GM21515 (cell line): ENCODE measurements around the gene RAP1GAP2.
"Not testable (repeated sequence)": the region's sequence is repeated elsewhere in the genome, so short reads cannot be mapped to it uniquely, and the experiment has no call there.

Experiments
- ATAC-seq: cut with Tn5 transposase; IDR thresholded peaks from one replicate; pipeline ENCODE4 v1.9.1; 2021; ENCODE audit not compliant: unreplicated experiment

The RAP1GAP2 gene

DNA sequence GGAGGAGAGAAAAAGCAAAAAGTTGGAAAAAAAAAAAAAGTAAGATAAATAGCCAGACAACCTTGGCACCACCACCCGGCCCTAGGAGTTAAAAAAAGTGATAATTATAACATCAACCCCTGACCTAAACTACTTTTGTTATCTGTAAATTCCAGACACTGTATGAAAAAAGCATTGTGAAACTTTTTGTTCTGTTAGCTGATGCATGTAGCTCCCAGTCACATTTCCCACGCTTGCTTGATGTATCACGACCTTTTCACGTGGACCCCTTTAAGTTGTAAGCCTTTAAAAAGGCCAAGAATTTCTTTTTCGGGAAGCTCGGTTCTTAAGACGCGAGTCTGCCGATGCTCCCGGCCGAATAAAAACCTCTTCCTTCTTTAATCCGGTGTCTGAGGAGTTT is 10.9 kb upstream of the RAP1GAP2 start:
- not testable (repeated sequence) for ATAC-seq

DNA sequence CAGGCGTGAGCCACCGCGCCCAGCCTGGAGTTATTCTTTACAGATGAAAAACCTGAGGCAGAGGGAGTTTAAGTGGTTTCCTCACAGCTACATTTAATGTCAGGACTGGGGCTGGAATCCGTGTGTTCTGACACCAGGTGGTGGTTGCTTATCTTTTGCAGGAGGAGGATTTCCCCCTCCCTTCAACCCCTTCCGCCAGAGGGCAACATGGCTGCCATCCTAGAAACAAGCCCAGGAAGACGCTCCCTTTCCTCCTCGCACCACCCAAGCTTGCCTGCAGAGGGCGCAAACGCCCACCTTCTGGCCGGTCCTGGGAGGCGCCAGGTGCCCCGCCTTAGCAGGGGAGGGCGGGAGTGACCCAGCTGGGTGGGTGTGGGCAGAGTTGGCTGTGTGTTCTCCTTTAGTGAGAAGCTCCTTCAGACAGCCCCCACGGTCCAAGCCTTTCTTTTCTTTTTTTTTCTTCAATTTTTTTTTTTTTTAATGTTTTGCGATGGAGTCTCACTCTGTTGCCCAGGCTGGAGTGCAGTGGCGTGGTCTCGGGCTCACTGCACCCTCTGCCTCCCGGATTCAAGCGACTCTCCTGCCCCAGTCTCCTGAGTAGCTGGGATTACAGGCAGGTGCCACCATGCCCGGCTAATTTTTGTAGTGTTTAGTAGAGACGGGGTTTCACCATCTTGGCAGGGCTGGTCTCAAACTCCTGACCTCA is 9.9 kb upstream of the RAP1GAP2 start:
- ATAC-seq: peak; percentile 74

DNA sequence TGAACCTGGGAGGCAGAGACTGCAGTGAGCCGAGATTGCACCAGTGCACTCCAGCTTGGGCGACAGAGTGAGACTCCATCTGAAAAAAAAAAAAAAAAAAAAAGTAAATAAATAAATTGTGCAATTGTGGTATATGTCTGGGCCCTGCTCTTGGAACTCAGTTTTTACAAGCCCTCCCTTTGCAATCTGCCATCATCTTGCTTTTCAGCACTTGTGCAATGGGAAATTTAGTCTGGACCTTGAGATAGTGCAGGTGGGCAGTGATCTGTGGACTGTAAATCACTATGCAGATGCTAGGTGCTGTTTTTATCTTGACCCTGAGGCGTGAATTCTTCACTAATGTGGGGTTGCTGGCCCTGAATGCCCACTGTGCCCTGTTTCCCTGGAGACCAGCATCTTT is 6.5 kb upstream of the RAP1GAP2 start:
- no peak for ATAC-seq

DNA sequence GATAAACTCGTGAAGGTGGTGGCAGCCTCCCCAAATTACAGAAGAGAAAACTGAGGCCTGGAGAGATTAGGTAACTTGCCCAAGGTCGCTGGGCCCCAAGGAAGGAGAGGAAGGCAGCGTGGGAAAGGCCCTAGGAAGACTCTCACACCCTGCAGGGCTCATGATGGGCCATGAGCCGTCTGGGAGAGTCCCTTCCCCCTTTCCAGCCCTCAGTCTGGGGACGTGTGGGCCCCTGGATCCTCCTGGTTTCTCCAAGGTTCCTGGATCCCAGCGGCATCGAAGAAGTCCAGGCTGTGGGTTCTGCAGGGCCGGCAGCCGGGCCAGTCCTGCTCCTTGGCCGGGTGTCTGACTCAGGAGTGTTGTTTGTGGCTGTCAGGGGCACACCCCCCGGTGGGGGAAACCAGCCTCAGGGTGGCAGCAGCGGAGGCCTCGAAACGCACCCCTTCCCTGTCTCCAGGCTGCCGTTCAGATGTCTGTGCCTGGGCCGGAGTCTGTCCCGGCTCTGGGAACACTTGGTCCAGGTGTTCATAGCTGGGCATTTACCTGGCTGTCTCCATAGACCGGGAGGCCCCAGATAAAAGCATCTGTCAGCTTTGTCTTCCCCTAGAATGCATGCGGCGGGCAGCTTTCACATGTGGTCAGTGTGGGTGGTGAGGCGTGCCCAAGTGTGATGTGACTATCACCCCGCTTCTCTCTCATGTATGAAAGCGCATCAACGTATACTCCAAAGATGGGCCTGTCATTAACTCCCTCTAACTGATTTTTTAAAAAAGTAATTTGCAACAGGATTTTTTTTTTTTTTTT is 3.7 kb upstream of the RAP1GAP2 start:
- no peak for ATAC-seq

DNA sequence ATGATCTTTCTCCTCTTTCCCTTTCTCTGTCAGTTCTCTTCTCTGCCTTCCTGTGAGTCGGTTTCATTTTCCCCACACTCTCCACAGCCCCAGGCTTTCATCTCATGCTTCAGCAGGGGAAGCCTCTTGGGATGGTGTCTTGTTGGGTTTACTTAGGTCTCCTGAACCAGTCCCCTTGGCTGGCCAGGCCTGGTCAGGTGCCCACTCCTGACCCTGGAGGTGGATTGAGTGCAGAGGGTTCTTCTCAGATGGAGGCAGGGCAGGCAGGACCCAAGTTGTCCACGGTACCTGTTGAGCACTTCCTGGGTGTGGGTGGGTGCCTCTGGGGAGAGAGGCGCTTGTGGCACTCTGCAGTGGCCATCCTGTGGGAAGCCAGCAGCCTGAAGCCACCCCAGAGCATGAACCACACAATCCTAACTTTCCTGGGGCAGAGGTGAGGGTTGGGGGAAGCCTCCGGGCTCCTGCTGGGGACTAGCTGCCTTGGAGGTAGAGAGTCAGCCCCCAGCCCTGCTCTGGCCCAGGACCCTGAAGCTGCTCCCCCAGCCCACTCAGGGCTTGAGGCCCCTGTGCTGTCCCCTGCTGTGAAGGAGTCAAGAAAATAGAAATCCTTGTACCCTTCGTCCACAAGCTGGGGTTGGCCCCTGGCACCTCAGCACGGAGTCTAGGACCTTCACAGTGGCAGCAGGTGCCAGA is 2.0 kb upstream of the RAP1GAP2 start:
- no peak for ATAC-seq

DNA sequence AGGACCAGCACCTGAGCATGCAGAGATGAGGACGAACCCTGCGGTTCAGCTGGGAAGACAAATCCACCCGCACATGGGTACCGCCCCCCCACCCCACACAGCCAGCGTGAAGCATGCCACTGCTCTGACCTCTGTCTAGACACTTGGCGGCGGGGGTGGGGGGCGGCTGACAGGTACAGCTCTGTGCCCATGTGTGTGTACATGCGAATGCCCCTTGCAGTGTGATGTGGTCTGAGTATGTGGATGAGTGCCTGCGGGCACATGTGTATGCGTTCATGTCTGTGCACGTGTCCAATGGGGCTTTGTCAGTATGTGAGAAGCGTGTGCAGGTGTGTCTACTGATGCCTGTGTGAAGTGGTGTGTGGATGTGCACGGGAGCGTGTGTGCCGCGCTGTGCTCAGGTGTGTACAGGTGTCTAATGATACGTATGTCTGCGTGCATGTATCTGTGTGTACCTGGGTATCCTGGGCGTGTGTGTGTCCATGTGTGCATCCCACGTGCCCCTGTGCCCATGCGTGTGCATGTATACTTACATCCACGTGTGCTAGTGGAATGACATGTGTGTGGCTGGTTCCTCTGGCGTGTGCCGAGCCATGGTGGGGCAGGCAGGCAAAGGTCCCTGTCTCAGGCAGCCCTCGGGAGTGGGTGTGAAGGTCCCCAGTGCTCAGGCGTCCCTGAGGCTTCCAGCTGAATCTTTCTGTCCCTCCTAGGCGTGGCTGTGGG is 636 bp upstream of the RAP1GAP2 start:
- ATAC-seq: no peak

DNA sequence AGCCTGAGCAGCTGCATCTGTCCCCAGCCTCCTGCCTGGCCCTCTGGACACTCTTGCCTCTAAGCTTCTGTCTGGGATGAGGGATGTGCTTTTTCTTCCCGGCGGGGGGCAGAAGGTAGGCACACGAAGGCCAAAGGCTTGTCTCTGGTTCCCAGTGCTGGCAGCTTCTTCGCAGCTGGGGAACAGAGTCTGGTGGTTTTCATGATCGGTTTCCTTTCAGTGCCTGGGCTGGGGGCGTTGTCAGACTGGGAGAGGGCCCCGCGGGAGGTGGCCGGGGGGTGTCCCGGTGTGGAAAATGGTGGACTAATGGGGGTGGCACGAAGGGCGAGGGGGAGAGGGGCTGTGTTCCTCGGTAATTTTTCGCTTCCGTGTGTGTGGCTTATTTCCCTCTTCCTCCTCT is 988 bp downstream of the RAP1GAP2 start:
- no peak for ATAC-seq

DNA sequence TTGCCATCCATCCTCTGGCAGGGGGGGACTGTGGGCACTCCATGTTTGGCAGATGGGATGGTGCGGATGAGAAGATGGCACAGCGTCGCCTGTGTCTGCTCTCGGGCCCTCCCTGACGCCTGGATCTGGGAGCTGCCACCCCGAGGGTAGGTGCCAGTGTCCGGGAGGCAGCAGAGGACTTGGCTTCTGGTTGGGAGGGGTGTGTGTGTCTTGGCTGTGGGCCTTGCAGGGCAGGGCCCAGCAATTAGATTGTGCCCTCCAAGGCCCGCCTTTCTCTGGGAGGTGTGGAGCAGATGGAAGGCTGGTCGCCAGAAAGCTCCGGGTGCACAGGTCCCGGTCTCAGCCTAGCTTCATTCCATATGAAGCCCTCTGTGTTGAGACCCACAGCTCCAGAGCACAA is 1.4 kb downstream of the RAP1GAP2 start:
- ATAC-seq: no peak

DNA sequence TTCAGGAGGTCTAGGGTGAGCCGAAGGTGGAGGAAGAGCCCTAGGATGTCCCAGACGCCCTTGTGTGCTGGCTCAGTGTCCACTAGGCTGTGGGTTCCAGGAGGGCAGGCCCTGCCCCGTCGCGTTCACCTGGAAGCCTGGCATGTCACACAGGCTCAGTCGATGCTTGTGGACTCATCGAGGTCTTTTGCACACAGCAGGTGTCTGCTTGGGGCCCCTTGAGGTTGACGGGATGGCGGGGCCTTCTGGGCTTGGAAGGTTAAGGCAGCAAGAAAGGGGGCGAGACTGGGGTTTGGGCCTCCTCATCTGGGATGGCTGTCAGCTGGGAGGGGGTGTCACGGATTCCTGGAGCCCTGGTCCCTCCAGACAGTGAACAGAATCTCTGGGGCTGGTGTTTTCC is 1.9 kb downstream of the RAP1GAP2 start:
- ATAC-seq: no peak

DNA sequence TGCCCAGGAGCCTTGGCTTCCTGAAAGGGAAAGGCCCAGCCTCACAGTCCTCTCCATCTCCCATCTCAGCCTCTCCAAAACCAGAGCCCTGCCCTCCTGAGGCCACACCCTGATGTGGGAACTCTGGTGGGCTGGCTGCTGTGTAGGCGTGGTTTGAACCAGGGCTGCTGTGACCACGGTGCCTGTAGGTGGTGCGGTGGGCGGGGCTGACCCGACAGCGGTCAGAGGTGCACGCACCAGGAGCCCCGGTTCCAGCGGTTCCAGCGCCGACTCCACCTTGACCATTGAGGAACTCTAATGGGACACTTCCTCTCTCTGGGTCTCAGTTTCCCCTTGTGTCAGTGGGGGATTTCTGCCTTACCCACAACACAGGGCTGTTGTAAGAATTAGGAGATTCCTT is 2.4 kb downstream of the RAP1GAP2 start:
- no peak for ATAC-seq

DNA sequence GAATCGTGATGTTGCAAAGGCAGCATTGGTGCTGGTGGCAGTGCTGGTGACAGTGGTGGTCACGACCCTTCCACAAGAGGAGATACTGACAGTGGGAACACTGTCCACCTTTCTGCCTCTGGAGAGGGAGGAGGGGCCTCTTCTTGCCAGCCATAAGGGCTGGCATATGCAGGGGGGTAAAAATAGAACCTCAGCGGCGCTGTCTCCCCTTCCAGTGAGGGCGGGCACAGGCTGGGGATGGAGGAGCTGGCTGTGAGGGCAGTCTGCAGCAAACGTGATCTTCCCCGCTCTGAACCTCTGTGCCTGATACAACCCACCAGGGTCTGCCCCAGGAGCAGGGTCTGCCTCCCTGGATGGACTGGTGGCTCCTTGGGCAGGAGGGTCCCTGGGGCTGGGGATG is 3.4 kb downstream of the RAP1GAP2 start:
- no peak for ATAC-seq

DNA sequence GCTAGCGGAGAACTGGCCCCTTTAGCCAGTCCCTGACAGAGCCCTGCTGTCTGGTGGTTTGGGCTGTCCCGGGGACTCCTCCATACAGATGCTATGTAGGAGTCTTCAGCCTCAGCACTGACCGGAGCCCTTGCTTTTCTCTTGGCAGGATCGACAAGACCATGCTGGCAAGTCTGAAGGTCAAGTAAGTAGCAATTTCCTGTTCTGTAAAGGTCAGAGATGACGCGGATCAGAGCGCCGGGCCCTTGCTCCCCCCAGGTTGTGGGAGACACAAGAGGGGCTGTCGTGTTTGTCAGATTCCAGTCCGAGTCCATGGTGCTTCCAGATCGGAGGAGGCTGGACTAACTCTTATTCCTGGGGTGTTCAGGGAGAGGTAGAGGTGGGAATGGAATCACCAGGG is 4.1 kb downstream of the RAP1GAP2 start:
- ATAC-seq: no peak

DNA sequence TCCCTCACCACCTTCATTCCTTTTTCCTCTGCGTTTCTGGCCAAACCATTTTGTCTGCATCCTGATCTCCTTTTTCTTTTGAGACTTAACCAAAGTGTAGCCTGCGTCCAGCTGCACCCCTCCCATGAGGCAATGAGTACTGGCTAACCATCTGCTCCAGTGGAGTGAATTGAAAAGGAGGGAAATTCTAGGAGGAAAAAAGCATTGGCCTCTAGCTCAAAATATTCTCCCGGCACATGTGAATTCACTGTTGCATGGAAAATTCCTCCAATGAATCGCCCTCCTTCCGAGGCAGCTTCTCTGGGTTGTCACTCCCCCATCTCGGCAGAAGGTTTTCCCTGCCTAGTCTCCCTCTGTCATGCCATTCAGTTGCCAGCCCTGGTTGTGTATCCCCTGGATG is 5.6 kb downstream of the RAP1GAP2 start:
- no peak for ATAC-seq

DNA sequence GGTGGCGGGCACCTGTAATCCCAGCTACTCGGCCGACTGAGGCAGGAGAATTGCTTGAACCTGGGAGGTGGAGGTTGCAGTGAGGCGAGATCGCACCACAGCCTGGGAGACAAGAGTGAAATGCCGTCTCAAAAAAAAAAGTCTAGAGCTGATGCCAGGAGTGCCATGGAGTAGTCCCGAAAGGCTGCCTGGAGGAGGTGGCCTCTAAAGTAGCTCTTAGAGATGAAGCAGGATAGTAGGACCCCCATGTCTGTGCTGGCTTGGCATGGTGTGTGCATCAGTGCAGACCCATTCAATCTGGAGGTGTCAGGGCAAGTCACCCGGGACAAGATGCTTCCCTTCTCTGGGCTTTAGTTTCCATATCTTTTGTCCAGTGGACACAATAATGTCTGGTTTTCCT is 6.3 kb downstream of the RAP1GAP2 start:
- ATAC-seq: no peak

DNA sequence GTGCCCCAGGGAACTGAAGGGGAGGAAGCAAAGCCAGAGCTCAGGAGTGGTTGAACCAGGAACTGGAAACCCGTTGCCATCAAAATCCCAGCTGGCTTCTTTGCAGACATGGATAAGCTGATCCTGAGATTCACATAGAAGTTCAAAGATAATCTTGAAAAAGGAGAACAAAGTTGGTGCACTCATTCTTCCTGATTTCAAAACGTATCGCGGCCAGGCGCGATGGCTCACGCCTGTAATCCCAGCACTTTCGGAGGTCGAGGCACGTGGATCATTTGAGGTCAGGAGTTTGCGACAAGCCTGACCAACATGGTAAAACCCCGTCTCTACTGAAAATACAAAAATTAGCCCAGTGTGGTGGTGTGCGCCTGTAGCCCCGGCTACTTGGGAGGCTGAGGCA is 7.1 kb downstream of the RAP1GAP2 start:
- no peak for ATAC-seq

DNA sequence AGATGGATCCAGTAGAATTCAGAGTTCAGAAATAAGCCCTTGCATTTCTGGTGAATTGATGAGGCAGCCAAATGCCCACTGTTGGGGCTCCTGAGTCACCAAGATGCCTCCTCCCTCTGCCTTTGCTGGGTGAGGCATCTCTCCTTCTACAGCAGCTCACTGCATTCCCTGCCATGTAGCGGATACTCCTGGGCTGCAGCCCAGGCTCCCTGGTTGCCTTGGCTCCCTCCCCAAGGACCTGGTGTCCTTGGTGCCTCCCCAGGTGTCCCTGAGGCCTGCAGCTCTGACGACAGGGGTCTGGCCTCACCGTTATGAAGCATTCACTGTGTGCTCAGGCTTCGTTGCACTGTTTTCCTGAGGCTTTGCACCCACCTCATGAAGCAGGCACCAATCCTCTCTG is 7.7 kb downstream of the RAP1GAP2 start:
- no peak for ATAC-seq

DNA sequence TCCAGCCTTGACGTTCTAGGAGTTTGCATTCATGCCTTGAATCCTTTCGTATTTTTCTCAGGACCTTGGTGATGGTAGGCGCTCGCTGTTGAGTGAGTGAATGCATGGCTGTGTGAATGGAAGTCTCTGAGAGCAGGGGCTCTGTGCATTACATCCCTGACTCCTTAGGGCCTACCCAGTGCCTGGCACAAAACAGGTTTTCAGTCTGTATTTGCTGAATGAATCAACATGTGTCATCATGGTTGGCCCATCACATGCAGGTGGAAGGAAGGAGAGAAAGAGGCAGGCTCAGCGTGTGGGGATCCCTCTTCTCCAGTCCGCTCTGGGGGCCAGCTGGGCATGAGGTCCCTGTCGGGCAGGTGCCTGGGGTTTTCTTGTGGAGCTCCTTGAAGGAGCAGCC is 8.7 kb downstream of the RAP1GAP2 start:
- ATAC-seq: no peak

DNA sequence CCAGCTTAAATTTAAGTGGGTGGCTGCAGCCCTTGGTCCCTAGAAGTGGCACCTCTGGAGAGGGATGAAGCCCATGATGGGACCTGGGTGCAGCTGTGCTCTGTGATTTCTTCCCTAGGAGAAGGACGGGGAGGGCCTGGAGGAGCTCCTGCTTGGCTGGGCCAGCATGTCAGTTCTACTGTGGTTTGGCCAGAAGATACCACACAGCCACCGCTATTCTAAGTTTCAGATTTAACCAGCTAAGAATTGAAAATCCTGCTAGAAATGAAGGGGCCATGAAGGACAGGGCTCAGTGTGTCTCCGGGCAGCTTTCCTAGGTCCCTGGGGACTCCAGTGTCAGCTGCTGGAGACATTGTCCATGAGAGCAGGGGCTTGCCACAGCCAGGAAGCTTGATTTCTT is 9.7 kb downstream of the RAP1GAP2 start:
- ATAC-seq: no peak

DNA sequence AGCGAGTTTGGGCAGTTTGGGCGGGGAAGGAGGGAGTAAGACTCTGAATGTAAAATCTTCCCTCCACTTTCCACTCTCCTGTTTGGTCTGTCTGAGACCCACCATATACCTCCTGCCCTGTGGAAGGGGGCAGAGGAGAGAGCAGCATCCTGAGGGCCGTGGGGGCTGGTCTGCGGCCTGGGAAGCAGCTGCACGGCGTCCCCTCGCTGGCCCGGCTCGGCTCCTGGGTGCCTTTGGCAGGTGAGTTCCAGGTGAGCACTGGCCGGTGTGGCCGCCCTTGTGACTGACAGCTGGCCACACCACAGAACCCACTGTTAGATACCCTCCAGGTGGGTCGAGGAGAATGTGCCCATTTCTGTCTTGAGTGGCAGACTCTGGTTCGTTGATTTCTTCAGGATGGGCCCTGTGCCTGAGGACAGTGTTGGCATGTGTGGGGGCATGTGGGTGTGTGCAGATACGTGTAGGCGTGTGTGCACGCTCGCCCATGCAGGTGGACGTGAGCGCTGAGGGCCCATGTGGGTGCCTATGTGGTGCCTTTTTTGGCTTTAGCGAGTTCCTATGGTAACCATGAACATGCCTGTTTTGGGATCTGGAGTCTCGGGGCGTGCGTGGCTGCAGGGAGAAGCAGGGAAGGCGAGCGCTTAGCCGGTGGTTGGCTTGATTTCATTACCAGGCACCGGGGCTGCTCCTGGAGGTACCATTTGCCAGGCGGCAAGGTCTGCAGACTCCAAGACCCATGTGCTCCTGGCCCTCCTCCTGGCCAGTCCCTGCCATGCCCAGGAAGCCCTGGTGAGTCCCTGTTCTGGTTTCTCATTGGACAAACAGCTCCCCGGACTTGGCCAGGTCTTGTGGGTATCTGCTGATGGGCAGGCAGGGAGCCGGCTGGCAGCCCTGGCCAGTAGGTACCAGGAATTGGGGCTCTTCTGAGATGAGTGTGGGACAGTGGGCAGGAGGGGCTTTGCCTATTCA is 12.4 kb downstream of the RAP1GAP2 start:
- no peak for ATAC-seq

DNA sequence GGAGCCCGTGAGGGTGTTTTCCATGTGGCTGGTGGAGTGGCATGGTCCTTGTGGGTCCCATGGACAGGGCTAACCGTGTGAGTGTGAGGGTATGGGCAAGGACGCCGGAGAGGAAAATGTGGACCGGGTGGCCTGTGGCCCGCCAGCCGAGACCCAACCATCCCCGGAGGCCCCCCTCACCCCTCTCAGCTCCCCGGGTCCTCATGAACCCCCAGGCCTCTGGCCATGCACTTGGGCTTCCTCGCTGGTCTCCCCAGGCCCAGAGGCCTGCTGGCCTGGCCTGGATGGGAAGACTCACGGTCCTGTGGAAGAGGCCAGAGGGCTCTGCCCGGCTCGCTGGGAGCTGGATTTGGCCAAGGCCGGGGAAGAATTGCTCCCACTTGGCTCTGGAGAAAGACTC is 13.1 kb downstream of the RAP1GAP2 start:
- no peak for ATAC-seq
